Activated B cell treated with CpG ODN at 0.5 μM for 24 hours (primary cell): Measurements from ENCODE around the gene FAM210A. TPM values are rescaled to one million over a fixed set of nuclear protein-coding genes. Genes with fewer than 3 reads are reported as not detected.
A peak's percentile ranks its signal among the peaks of the same experiment; 100 is the strongest.

Source experiments
- ATAC-seq: fragments of 200-7000 bp; cut with Tn5 transposase; one replicate; pipeline ENCODE4 v1.10.0; 2021; ENCODE audit warnings: low read depth, mild to moderate bottlenecking, moderate library complexity
- CTCF ChIA-PET: fragments of 350-600 bp; sonication (Branson Sonifier 250); formaldehyde crosslinking; loops from one replicate; lab custom pipeline; 2021; ENCODE audit warnings: antibody characterized with exemption; lab: Charles Lee
- POLR2A ChIA-PET: fragments of 350-600 bp; sonication (Branson Sonifier 250); formaldehyde crosslinking; loops from one replicate; lab custom pipeline; 2021; ENCODE audit warnings: antibody characterized with exemption; lab: Charles Lee
- DNase-seq: peaks from one replicate; pipeline ENCODE4 v3.0.0; 2022
- H3K27ac Mint-ChIP-seq: one replicate; pipeline ENCODE4 v1.8.0; 2020; ENCODE audit warnings: mixed read lengths
- H3K27me3 Mint-ChIP-seq: one replicate; pipeline ENCODE4 v1.8.0; 2021; ENCODE audit warnings: mixed read lengths
- H3K36me3 Mint-ChIP-seq: one replicate; pipeline ENCODE4 v1.8.0; 2021; ENCODE audit warnings: low read depth, mixed read lengths
- H3K4me1 Mint-ChIP-seq: one replicate; pipeline ENCODE4 v1.8.0; 2021; ENCODE audit warnings: mixed read lengths
- H3K4me3 Mint-ChIP-seq: one replicate; pipeline ENCODE4 v1.8.0; 2020; ENCODE audit warnings: mild to moderate bottlenecking, mixed read lengths
- H3K9me3 Mint-ChIP-seq: one replicate; pipeline ENCODE4 v1.8.0; 2020; ENCODE audit warnings: mixed read lengths
- intact Hi-C: fragments of 100-400 bp; cut with micrococcal nuclease; formaldehyde crosslinking; loops from one replicate; pipeline ENCODE4 v1.15.1; 2024
- total RNA-seq: library from RNA; stranded (reverse); gene quantifications from 2 replicates; pipeline ENCODE4 v1.2.3, GENCODE V29; 2022
- TF ChIP-seq, protein P1 (sequence below): fragments of 200-600 bp; IDR thresholded peaks from one replicate; pipeline ENCODE4 v1.8.0; 2022; ENCODE audit warnings: antibody characterized with exemption, mild to moderate bottlenecking

Gene FAM210A
- total RNA-seq, 1 donor from 2014 or later: 12.6 TPM

DNA sequence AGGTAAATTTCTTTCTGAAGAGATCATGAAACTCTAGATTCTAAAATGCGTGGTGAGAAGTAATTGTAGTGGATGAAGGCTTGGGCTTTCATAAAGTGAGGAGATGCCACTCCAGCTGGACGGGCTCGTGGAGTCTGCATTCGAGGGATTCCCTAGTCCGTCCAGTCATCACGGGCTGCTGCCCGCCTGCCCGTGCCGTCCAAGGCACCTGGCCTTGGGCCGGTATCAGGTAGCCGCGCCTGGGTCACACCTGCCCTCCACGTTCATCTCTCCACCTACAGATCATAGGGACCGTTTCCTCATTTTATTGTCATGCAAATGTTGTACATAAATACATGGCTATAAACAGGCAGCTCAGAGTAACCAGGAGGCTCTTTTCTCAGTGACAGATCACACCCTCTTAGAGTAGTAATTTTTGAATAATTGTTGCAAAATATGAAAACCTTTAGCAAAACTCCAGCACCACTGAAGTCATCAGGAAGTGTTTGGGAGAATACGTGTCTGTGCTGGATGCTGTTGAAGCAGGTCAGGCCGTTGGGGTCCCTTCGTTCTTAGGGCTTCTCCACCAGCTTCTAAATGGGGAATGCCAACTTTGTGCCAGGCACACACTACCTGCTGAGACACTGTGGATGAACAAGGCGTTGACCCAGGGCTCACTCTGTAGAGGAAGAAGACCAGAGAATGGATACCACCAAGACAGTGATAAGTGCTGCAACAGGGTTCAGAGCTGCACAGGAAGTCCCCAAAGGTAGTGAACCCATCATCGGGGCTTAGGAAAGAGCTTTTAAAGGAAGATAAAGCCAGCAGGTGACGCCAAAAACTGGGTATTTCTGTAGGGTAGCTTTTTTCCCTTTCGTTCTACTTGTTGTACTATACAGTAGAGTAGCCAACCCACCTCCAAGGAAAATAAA, 112.5 kb downstream of the FAM210A start:
- Mint-ChIP-seq H3K27ac (peak overlapping the region; percentile 99), H3K9me3 (no peaks in the 10 kb centered on the region), H3K27me3 (no peaks in the 10 kb centered on the region), H3K4me1 (peaks cover 89% of the 10 kb centered on the region), H3K4me3 (peak overlapping the region; percentile 95), H3K36me3 (peaks cover 40% of the 10 kb centered on the region)
- ChIA-PET POLR2A (interaction anchor here (0.9 to 12.2 kb wide), 13 partner anchors 9 to 476 kb away, joined by 3 to 1007 read pairs (median 15); partner anchors contain the start of genes FAM210A and RNMT), CTCF (interaction anchor here (0.9 to 11.4 kb wide), 11 partner anchors 15 to 398 kb away, joined by 3 to 171 read pairs (median 8); partner anchors contain the start of genes FAM210A and RNMT)
- intact Hi-C loops: loop anchor here (2.0 to 10.0 kb wide), 8 partner anchors 149 to 1762 kb away; partner anchors contain the start of genes AFG3L2, CEP192, CHMP1B and PTPN2
- TF ChIP-seq, protein P1, sequence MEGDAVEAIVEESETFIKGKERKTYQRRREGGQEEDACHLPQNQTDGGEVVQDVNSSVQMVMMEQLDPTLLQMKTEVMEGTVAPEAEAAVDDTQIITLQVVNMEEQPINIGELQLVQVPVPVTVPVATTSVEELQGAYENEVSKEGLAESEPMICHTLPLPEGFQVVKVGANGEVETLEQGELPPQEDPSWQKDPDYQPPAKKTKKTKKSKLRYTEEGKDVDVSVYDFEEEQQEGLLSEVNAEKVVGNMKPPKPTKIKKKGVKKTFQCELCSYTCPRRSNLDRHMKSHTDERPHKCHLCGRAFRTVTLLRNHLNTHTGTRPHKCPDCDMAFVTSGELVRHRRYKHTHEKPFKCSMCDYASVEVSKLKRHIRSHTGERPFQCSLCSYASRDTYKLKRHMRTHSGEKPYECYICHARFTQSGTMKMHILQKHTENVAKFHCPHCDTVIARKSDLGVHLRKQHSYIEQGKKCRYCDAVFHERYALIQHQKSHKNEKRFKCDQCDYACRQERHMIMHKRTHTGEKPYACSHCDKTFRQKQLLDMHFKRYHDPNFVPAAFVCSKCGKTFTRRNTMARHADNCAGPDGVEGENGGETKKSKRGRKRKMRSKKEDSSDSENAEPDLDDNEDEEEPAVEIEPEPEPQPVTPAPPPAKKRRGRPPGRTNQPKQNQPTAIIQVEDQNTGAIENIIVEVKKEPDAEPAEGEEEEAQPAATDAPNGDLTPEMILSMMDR: no peak
- ATAC-seq (peak; percentile 9), DNase-seq (no peak)

Other genes with a start within 250 kb of the FAM210A start
- gene RNMT, start 115 bp upstream of the FAM210A start, total RNA-seq: 45.5 and 48.5 TPM in 2 replicates
- gene MC5R, start 97.6 kb upstream of the FAM210A start, total RNA-seq: not detected in 2 replicates
- gene MC2R, start 189.0 kb upstream of the FAM210A start, total RNA-seq: not detected in 2 replicates